Testis (tissue), 2 donors: ENCODE data around the gene MBP.

ENCODE experiments used
- CTCF ChIP-seq, 3 experiments: fragments of 450-650 bp in 2 of 3; fragments of 200-600 bp in 1 of 3; sonication (generic) in 1 of 3; IDR thresholded peaks; one replicate each; pipeline ENCODE4 v1.5.1; 2016 to 2019; ENCODE audit warnings: antibody characterized with exemption in 3 of 3, mild to moderate bottlenecking in 2 of 3, moderate library complexity in 1 of 3
- POLR2A ChIP-seq: fragments of 450-650 bp; IDR thresholded peaks from one replicate; pipeline ENCODE4 v1.6.1; 2017; ENCODE audit warnings: antibody characterized with exemption, mild to moderate bottlenecking, moderate library complexity

- TF ChIP-seq CTCF (IDR thresholded peaks at IDR 0.05) (no peak), POLR2A (no peak)
Observed at GRCh38 chr18:77173275-77174030, 40.9 kb upstream of the MBP start.
